Hepatocyte (in vitro differentiated cells): ENCODE results near the gene SPHK2.

Experiments used
- EZH2 ChIP-seq: fragments of 200-600 bp; sonication (generic); IDR thresholded peaks from 2 replicates; pipeline ENCODE4 v1.6.1; 2016; ENCODE audit warnings: antibody characterized with exemption, mild to moderate bottlenecking, borderline replicate concordance
- TF ChIP-seq, protein P1 (sequence below): fragments of 200-600 bp; sonication (generic); IDR thresholded peaks from 2 replicates; pipeline ENCODE4 v1.5.1; 2016; ENCODE audit warnings: antibody characterized with exemption, mild to moderate bottlenecking; ENCODE audit not compliant: poor library complexity

DNA sequence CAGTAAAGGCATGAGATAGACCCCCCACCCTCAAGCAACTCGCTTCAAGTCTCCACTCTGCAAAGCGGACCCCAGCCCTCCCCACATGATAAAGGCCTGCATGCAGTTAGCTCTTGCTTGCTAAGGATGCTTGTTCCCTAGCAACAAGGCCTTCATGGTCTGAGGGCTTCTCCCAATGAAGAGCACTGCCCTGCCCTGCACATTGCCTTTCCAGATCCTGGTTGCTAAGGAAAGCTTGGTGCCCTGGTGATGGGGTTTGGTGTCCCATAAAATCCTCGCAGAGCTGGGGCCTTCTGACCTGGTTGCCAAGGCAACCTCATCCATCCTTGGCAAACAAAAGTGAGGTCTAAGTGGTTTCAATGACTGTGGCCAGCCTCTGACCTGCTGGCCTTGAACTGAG, 11.9 kb downstream of the SPHK2 start:
- TF ChIP-seq, protein P1, sequence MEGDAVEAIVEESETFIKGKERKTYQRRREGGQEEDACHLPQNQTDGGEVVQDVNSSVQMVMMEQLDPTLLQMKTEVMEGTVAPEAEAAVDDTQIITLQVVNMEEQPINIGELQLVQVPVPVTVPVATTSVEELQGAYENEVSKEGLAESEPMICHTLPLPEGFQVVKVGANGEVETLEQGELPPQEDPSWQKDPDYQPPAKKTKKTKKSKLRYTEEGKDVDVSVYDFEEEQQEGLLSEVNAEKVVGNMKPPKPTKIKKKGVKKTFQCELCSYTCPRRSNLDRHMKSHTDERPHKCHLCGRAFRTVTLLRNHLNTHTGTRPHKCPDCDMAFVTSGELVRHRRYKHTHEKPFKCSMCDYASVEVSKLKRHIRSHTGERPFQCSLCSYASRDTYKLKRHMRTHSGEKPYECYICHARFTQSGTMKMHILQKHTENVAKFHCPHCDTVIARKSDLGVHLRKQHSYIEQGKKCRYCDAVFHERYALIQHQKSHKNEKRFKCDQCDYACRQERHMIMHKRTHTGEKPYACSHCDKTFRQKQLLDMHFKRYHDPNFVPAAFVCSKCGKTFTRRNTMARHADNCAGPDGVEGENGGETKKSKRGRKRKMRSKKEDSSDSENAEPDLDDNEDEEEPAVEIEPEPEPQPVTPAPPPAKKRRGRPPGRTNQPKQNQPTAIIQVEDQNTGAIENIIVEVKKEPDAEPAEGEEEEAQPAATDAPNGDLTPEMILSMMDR = no peak
- TF ChIP-seq EZH2 = no peak
